OCI-LY1 (cell line): ENCODE data around the gene GNA14.

Experiments
- CTCF ChIP-seq: fragments of 200-600 bp; sonication (generic), shearing (Covaris generic); IDR thresholded peaks from 2 replicates; pipeline ENCODE4 v1.5.1; 2017; ENCODE audit warnings: mild to moderate bottlenecking, antibody characterized with exemption, low read length, moderate library complexity, mixed read lengths
- EZH2 ChIP-seq: fragments of 200-600 bp; sonication (generic), shearing (Covaris generic); IDR thresholded peaks from 2 replicates; pipeline ENCODE4 v1.8.0; 2017; ENCODE audit warnings: borderline replicate concordance, mixed run types, mild to moderate bottlenecking, antibody characterized with exemption, low read length, moderate library complexity, mixed read lengths

DNA sequence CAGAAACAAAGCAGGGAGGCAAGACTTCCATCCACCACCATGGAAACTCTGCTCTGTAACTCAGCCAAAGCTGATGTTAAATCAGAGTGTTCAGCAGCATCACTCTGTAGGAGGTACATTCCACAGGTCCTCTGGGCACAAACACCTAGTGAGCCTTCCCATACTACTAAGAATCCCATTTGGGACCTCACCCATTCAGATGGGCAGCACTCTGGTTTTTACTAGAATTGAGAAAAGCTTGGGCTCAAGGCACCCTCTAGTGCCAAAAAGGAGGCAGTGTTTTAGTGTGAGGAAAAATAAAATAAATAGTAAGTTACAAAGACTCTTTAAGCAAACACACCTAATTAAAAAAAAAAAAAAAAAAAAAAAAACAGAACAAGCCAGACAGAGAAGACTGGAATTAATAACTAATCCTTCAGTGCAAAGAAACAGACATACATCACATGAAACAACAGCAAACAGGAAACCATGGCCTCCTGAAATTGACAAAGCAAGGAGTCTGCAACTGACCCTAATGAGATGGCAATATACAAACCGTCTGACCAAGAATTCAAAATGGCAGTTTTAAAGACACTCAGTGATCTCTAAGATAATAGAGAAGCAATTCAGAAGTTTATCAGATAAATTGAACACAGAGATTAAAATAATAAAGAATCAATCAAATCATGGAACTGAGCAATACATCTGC, 159.5 kb downstream of the GNA14 start:
- TF ChIP-seq CTCF = peak; percentile 50
- TF ChIP-seq EZH2 = no peak
